ENCODE data around the gene EXOSC7. TPM values are rescaled to one million over a fixed set of nuclear protein-coding genes. Genes with fewer than 3 reads are reported as not detected.

EXOSC7 gene
- total RNA-seq, 1 experiment from 2014 or later, result 88.7 TPM

DNA sequence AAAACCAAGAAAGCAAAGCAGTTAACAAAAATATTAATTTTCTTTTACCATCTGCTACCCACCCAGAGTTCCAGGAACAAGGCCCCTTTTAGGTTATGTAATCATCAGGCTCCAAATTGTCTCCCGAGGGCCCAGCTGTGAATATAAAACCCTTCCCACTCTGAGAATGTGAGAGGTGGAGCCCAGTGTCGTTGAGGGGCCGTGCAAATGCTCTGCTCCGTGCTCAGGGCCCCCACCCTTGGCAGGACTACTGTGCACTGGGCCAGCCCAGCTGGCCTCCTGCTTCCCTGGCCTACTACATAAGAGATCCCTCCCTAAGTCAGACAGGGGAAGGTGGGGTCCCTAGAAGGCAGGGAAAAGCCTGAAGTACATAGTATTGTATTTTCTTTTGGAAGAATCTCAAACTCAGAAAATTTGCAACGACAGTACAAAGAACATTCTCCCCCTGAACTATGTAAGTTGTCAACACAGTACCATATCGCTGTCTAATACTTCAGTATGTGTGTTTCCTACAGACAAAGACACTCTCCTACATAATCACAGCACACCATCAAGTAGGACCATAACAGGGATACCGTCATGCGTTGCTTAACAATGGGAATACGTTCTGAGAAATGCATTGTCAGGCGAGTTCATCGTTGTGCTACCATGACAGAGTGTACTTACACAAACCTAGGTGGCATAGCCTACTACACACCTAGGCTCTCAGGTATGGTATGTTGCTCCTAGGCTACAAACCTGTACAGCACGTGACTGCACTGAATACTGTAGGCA lies 45.7 kb downstream of the EXOSC7 start:
- Histone ChIP-seq H3K79me2 (ENCODE audit: insufficient read depth, low read length) (no peaks in the 10 kb centered on the region), H4K20me1 (ENCODE audit: control insufficient read depth, insufficient read depth, insufficient read length) (no peaks in the 10 kb centered on the region), H4K8ac (replicated peaks; ENCODE audit: insufficient read length, low read depth, low read length) (no peak overlapping the region), H3K27me3 (ENCODE audit: insufficient read depth, low read length) (no peaks in the 10 kb centered on the region), H3K23ac (ENCODE audit: insufficient read length, low read depth, low read length) (no peak overlapping the region), H3K9me3 (ENCODE audit: control insufficient read depth, low read depth, low read length) (no peaks in the 10 kb centered on the region), H3T11ph (ENCODE audit: low read length) (no peak overlapping the region), H2BK12ac (ENCODE audit: insufficient read length, low read depth, low read length) (no peak overlapping the region), H3K23me2 (ENCODE audit: insufficient read length, low read depth, low read length, poor library complexity, severe bottlenecking) (no peaks in the 10 kb centered on the region), H3K14ac (ENCODE audit: insufficient read depth, low read length) (no peak overlapping the region), H3K27ac (ENCODE audit: insufficient read length, low read depth, low read length) (no peak overlapping the region), H3K4ac (ENCODE audit: low read depth, low read length) (no peak overlapping the region), H3K79me1 (ENCODE audit: insufficient read depth, low read depth, low read length, poor library complexity, severe bottlenecking) (no peaks in the 10 kb centered on the region), H3K9ac (ENCODE audit: extremely low read depth, insufficient read length, low read length) (no peak overlapping the region), H4K5ac (ENCODE audit: insufficient read length, low read depth, low read length) (no peak overlapping the region), H3K18ac (ENCODE audit: insufficient read length, low read depth, low read length) (no peak overlapping the region), H3K4me1 (ENCODE audit: insufficient read depth, low read length) (no peaks in the 10 kb centered on the region), H2BK5ac (ENCODE audit: insufficient read length, low read length) (no peak overlapping the region), H3K56ac (ENCODE audit: insufficient read length, low read depth, low read length) (no peak overlapping the region), H2BK15ac (ENCODE audit: low read depth, low read length) (no peak overlapping the region), H2AFZ (ENCODE audit: low read length) (no peak overlapping the region), H2BK20ac (ENCODE audit: low read depth, low read length, poor library complexity, severe bottlenecking) (no peak overlapping the region), H2AK5ac (ENCODE audit: insufficient read length, low read length) (no peak overlapping the region), H3K4me2 (ENCODE audit: insufficient read depth, insufficient read length, low read length) (no peak overlapping the region), H2BK120ac (ENCODE audit: low read depth, low read length, poor library complexity, severe bottlenecking) (no peak overlapping the region), H4K91ac (ENCODE audit: insufficient read length, low read depth, low read length) (no peak overlapping the region)
- peaks cover 12% of the 10 kb centered on the region for H3K27me3 Mint-ChIP-seq (ENCODE audit: low read depth)
- H3K36me3 Mint-ChIP-seq (ENCODE audit: insufficient read depth in 1 of 3, low read depth in 3 of 3), result 0 out of 7 replicates have a peak, but pooled peaks cover 0 to 4% (median 1%) of the 10 kb centered on the region in 3 experiments
- TF ChIP-seq, protein P1, sequence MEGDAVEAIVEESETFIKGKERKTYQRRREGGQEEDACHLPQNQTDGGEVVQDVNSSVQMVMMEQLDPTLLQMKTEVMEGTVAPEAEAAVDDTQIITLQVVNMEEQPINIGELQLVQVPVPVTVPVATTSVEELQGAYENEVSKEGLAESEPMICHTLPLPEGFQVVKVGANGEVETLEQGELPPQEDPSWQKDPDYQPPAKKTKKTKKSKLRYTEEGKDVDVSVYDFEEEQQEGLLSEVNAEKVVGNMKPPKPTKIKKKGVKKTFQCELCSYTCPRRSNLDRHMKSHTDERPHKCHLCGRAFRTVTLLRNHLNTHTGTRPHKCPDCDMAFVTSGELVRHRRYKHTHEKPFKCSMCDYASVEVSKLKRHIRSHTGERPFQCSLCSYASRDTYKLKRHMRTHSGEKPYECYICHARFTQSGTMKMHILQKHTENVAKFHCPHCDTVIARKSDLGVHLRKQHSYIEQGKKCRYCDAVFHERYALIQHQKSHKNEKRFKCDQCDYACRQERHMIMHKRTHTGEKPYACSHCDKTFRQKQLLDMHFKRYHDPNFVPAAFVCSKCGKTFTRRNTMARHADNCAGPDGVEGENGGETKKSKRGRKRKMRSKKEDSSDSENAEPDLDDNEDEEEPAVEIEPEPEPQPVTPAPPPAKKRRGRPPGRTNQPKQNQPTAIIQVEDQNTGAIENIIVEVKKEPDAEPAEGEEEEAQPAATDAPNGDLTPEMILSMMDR (conservative IDR thresholded peaks at IDR 0.05), result no peak
- DNase-seq, result no peak
- WGBS (ENCODE audit: extremely low coverage, insufficient read length, low lambda C conversion rate), result no CpG with 5 or more reads among the region's 12 CpGs
- H3K27ac Mint-ChIP-seq, result no peak overlapping the region
- no peak overlapping the region for H3K4me3 Mint-ChIP-seq
- no peaks in the 10 kb centered on the region for H3K9me3 Mint-ChIP-seq
- peaks cover 10 to 13% of the 10 kb centered on the region in 2 experiments for H3K4me1 Mint-ChIP-seq
